Neural crest cell (in vitro differentiated cells): ENCODE results near the gene FAN1. TPM values are rescaled to one million over a fixed set of nuclear protein-coding genes. Genes with fewer than 3 reads are reported as not detected.

ENCODE experiments used
- DNase-seq: peaks from one replicate; pipeline ENCODE4 v3.0.0; 2021; ENCODE audit warnings: low read depth, mixed read lengths, low spot score
- H3K27ac Mint-ChIP-seq: one replicate; pipeline ENCODE4 v1.8.0; 2021; ENCODE audit warnings: mild to moderate bottlenecking, mixed read lengths; ENCODE audit not compliant: unreplicated experiment
- H3K27me3 Mint-ChIP-seq: 2 replicates; pipeline ENCODE4 v1.8.0; 2021; ENCODE audit warnings: low read depth, mild to moderate bottlenecking, mixed read lengths
- H3K36me3 Mint-ChIP-seq: 2 replicates; pipeline ENCODE4 v1.8.0; 2021; ENCODE audit warnings: low read depth, mild to moderate bottlenecking, mixed read lengths
- H3K4me1 Mint-ChIP-seq: 2 replicates; pipeline ENCODE4 v1.8.0; 2021; ENCODE audit warnings: mixed read lengths
- H3K4me3 Mint-ChIP-seq: one replicate; pipeline ENCODE4 v1.8.0; 2021; ENCODE audit warnings: mild to moderate bottlenecking, mixed read lengths
- H3K9me3 Mint-ChIP-seq: 2 replicates; pipeline ENCODE4 v1.8.0; 2021; ENCODE audit warnings: mixed read lengths
- total RNA-seq: library from RNA; stranded (reverse); gene quantifications from 2 replicates; pipeline ENCODE4 v1.2.1, GENCODE V29; 2021
- TF ChIP-seq, protein P1 (sequence below): fragments of 200-600 bp; sonication (generic); conservative IDR thresholded peaks from 2 replicates; pipeline ENCODE4 v1.5.0; 2021; ENCODE audit warnings: antibody characterized with exemption, mild to moderate bottlenecking

Gene FAN1
- total RNA-seq, 1 donor from 2014 or later, result 24.1 TPM

DNA sequence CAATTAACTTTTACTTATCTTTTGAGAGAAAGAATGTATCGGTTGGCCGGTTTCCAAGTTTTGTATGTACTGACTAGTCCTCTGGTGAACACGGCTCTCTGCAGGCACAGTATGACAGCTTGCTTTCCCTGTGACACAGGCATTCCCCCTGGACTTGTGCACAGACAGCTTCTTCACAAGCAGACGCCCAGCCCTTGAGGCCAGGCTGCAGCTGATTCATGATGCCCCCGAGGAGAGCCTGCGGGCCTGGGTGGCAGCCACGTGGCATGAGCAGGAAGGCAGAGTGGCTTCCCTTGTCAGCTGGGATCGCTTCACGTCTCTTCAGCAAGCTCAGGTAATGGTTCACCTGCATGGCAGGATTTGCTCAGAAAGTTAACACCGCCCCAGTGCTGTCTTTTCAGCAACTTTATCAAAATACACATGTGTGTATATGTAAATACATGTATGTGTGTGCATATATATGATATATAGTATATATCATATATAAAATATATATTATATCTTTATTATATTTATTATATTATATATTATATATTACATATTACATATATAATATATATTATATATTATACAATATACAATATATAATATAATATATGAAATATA lies 25.5 kb downstream of the FAN1 start:
- Mint-ChIP-seq H3K9me3 (no peaks in the 10 kb centered on the region), H3K4me3 (no peak overlapping the region), H3K27me3 (no peaks in the 10 kb centered on the region), H3K4me1 (no peaks in the 10 kb centered on the region), H3K36me3 (peaks cover 23% of the 10 kb centered on the region), H3K27ac (no peak overlapping the region)
- DNase-seq, result no peak
- TF ChIP-seq, protein P1, sequence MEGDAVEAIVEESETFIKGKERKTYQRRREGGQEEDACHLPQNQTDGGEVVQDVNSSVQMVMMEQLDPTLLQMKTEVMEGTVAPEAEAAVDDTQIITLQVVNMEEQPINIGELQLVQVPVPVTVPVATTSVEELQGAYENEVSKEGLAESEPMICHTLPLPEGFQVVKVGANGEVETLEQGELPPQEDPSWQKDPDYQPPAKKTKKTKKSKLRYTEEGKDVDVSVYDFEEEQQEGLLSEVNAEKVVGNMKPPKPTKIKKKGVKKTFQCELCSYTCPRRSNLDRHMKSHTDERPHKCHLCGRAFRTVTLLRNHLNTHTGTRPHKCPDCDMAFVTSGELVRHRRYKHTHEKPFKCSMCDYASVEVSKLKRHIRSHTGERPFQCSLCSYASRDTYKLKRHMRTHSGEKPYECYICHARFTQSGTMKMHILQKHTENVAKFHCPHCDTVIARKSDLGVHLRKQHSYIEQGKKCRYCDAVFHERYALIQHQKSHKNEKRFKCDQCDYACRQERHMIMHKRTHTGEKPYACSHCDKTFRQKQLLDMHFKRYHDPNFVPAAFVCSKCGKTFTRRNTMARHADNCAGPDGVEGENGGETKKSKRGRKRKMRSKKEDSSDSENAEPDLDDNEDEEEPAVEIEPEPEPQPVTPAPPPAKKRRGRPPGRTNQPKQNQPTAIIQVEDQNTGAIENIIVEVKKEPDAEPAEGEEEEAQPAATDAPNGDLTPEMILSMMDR, result no peak

DNA sequence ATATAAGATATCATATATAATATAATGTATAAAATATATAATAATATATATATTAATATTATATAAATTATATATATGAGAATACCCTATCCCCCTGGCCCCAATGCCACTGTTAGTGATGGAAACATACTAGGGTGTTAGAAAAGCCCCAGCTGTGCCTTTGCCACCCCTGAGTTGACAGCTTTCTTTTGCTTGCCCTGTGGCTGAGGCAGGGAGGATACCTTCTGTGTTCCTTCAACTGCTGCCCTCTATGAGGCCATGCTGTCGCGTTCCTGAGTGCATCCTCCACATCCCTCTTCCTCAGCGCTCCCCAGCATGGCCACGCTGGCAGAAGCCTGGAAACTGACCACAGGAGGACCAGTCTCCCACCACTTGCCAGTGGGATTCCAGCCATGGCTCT lies 26.3 kb downstream of the FAN1 start:
- TF ChIP-seq, protein P1, result no peak
- Mint-ChIP-seq H3K27me3 (no peaks in the 10 kb centered on the region), H3K27ac (peak overlapping the region; percentile 93), H3K4me1 (no peaks in the 10 kb centered on the region), H3K4me3 (peak overlapping the region; percentile 47), H3K36me3 (peaks cover 29% of the 10 kb centered on the region), H3K9me3 (no peaks in the 10 kb centered on the region)
- no peak for DNase-seq

DNA sequence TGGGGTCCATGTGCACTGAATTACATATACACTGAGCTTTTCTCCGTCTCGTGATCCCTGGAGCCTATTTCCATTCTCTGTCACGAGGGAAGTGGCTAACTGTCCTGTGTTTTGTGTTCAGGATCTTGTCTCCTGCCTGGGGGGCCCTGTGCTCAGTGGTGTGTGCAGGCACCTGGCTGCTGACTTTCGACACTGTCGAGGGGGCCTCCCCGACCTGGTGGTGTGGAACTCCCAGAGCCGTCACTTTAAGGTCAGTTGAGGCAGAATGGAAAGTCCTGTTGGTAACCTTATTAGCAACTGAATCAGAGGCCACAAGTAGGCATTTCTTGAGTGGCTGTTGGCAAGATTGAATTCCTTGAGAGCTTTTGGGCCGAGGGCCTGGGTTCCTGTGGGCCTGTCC lies 26.7 kb downstream of the FAN1 start:
- DNase-seq, result no peak
- H3K4me3 Mint-ChIP-seq, result peak overlapping the region; percentile 47
- H3K4me1 Mint-ChIP-seq, result no peaks in the 10 kb centered on the region
- no peaks in the 10 kb centered on the region for H3K27me3 Mint-ChIP-seq
- no peaks in the 10 kb centered on the region for H3K9me3 Mint-ChIP-seq
- H3K27ac Mint-ChIP-seq, result peak overlapping the region; percentile 93
- peaks cover 29% of the 10 kb centered on the region for H3K36me3 Mint-ChIP-seq
- TF ChIP-seq, protein P1, result no peak

DNA sequence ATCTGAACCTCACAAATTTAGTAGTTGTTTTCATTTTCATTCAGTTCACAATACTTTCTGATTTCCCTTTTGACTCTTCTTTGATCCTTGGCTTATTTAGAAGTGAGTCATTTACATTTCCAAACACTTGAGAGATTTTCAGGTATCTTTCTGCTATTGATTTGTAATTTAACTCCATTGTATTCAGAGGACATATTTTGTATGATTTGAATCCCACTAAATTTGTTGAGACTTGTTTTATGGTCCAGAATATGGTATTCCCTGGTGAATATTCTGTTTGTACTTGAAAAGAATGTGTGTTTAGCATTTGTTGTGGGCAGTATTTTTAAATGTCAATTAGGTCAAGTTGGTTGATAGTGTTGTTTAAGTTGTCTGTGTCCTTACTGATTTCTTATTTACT lies 29.6 kb downstream of the FAN1 start:
- H3K27ac Mint-ChIP-seq, result no peak overlapping the region

DNA sequence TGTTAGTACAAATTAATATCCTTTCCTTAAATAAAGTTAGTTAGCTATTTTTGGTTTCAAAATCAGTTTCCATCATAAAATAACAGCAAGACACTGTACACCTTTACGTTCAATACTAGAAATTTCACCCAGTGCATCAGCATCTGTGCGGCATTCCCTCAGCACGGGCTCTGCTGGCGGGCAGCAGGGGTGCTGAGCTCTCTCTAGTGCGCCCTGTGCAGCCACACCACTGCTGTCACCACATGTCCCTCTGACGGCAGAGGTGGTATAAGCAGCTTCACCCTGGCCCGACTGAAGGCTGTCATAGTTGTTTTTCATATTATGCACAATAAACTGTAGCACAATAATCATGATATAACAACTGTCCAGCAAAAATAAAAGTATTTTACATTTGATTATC lies 35.4 kb downstream of the FAN1 start:
- H3K4me3 Mint-ChIP-seq, result no peak overlapping the region

More for the DNA sequence above, 29.6 kb downstream of the FAN1 start:
- Mint-ChIP-seq H3K4me1 (no peaks in the 10 kb centered on the region), H3K4me3 (no peak overlapping the region), H3K9me3 (no peaks in the 10 kb centered on the region), H3K27me3 (no peaks in the 10 kb centered on the region), H3K36me3 (peaks cover 33% of the 10 kb centered on the region)
- TF ChIP-seq, protein P1, result no peak
- no peak for DNase-seq

More for the DNA sequence above, 35.4 kb downstream of the FAN1 start:
- Mint-ChIP-seq H3K27me3 (no peaks in the 10 kb centered on the region), H3K27ac (no peak overlapping the region), H3K4me1 (no peaks in the 10 kb centered on the region), H3K9me3 (no peaks in the 10 kb centered on the region), H3K36me3 (peaks cover 22% of the 10 kb centered on the region)
- TF ChIP-seq, protein P1, result no peak
- no peak for DNase-seq
